ENCODE data around the gene CTSE. TPM values are rescaled to one million over a fixed set of nuclear protein-coding genes. Genes with fewer than 3 reads are reported as not detected.

CTSE gene
- total RNA-seq, 1 experiment from 2014 or later: not detected

GRCh38 chr1:206020393-206021007 is 3.2 kb downstream of the CTSE start:
- intact Hi-C loops (cut with micrococcal nuclease; ENCODE audit: unreplicated experiment) (no loop called here), in situ Hi-C loops (cut with HindIII; ENCODE audit: low pct_unique_long_range_greater_than_20kb, low sequenced_read_pairs) (no loop called here)
- no peaks in the 10 kb centered on the region; the same call in 1 of the 2 replicates for H3K27me3 ChIP-seq (ENCODE audit: control insufficient read depth, insufficient read depth, low read length)
- no peaks in the 10 kb centered on the region for H3K9me3 ChIP-seq (ENCODE audit: control insufficient read depth, insufficient read depth, low read depth, low read length)
- ChIA-PET CTCF (interaction anchor here (0.6 kb wide), 1 partner anchor 9 kb away, joined by 3 read pairs; no protein-coding TSS in a partner anchor), POLR2A (no interaction called here)
- H3K36me3 ChIP-seq (ENCODE audit: control insufficient read depth, insufficient read depth, low read length): no peaks in the 10 kb centered on the region
- ATAC-seq: no peak
- no peak for DNase-seq (ENCODE audit: low read depth, low spot score)
- no peak for TF ChIP-seq TCF7L2 (IDR thresholded peaks at IDR 0.05; ENCODE audit: low read depth, low read length)
- no peak for TF ChIP-seq SIN3A (IDR thresholded peaks at IDR 0.05; ENCODE audit: borderline replicate concordance, insufficient read depth, low read depth, low read length)
- no peak for TF ChIP-seq CTCF (IDR thresholded peaks at IDR 0.05)
- TF ChIP-seq POLR2AphosphoS5 (IDR thresholded peaks at IDR 0.05; ENCODE audit: low read depth, low read length): no peak
- no peak for TF ChIP-seq REST (IDR thresholded peaks at IDR 0.05; ENCODE audit: insufficient read depth in 1 of 2, low read depth in 2 of 2, low read length in 1 of 2)
- no peak overlapping the region for H3K4me3 ChIP-seq (ENCODE audit: low read depth in 2 of 2, low read length in 2 of 2)
- no peak overlapping the region for H3K27ac ChIP-seq (ENCODE audit: low read length)
- no peaks in the 10 kb centered on the region for H3K4me1 ChIP-seq (ENCODE audit: control insufficient read depth, insufficient read depth, low read length)
- BruUV-seq (replicated peaks): no TSS peak

- ATAC-seq (no peak), DNase-seq (ENCODE audit: low read depth, low spot score) (no peak)
- POLR2A ChIA-PET: no interaction called here
- H3K36me3 ChIP-seq (ENCODE audit: control insufficient read depth, insufficient read depth, low read length): no peaks in the 10 kb centered on the region
- H3K4me1 ChIP-seq (ENCODE audit: control insufficient read depth, insufficient read depth, low read length): no peaks in the 10 kb centered on the region
- no peaks in the 10 kb centered on the region for H3K9me3 ChIP-seq (ENCODE audit: control insufficient read depth, insufficient read depth, low read depth, low read length)
- CTCF ChIA-PET: no interaction called here
- no peaks in the 10 kb centered on the region; the same call in 1 of the 2 replicates for H3K27me3 ChIP-seq (ENCODE audit: control insufficient read depth, insufficient read depth, low read length)
- in situ Hi-C loops (cut with HindIII; ENCODE audit: low pct_unique_long_range_greater_than_20kb, low sequenced_read_pairs) (no loop called here), intact Hi-C loops (cut with micrococcal nuclease; ENCODE audit: unreplicated experiment) (no loop called here)
- no TSS peak for BruUV-seq (replicated peaks)
- H3K4me3 ChIP-seq (ENCODE audit: low read depth in 2 of 2, low read length in 2 of 2): no peak overlapping the region
- TF ChIP-seq CTCF (IDR thresholded peaks at IDR 0.05) (no peak), SIN3A (IDR thresholded peaks at IDR 0.05; ENCODE audit: borderline replicate concordance, insufficient read depth, low read depth, low read length) (no peak), REST (IDR thresholded peaks at IDR 0.05; ENCODE audit: insufficient read depth in 1 of 2, low read depth in 2 of 2, low read length in 1 of 2) (no peak), TCF7L2 (IDR thresholded peaks at IDR 0.05; ENCODE audit: low read depth, low read length) (no peak), POLR2AphosphoS5 (IDR thresholded peaks at IDR 0.05; ENCODE audit: low read depth, low read length) (no peak)
- H3K27ac ChIP-seq (ENCODE audit: low read length): no peak overlapping the region
Measured at GRCh38 chr1:206015071-206015470, 8.6 kb downstream of the CTSE start.

Data from Panc1 (cell line).